Measurements from ENCODE around the gene SETBP1.
"Not testable (repeated sequence)": the region's sequence is repeated elsewhere in the genome, so short reads cannot be mapped to it uniquely, and the experiment has no call there.

The SETBP1 gene

DNA sequence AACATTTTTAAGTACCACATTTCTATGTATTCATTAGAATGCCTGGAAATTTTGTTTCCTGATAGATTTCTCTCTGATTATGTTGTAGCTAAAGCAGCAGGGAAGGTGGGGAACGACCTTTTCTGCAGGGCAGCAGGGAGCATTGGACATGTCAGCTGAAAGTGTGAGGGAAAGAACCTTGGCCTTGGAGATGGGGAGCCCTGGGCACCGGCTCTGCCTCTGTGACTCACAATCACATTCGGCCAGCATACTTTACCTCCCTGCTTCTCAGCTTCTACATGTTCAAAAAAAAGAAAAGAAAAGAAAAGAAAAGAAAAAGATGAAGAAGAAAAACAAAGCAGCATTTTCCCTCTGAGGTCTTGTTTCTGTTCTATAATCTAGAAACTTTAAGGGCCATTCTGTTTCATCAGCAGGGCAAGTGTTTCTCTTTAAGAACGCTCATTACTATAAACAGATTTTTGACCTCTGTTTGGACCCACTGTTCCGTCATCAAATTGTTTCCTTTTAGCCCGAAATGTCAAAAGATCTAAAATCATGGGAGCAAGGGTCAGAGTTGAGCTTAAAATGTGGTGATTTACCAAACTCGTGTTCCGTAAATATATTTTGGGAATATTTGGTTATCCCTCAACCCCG is 27.9 kb downstream of the SETBP1 start:
- no peak for DNase-seq

DNA sequence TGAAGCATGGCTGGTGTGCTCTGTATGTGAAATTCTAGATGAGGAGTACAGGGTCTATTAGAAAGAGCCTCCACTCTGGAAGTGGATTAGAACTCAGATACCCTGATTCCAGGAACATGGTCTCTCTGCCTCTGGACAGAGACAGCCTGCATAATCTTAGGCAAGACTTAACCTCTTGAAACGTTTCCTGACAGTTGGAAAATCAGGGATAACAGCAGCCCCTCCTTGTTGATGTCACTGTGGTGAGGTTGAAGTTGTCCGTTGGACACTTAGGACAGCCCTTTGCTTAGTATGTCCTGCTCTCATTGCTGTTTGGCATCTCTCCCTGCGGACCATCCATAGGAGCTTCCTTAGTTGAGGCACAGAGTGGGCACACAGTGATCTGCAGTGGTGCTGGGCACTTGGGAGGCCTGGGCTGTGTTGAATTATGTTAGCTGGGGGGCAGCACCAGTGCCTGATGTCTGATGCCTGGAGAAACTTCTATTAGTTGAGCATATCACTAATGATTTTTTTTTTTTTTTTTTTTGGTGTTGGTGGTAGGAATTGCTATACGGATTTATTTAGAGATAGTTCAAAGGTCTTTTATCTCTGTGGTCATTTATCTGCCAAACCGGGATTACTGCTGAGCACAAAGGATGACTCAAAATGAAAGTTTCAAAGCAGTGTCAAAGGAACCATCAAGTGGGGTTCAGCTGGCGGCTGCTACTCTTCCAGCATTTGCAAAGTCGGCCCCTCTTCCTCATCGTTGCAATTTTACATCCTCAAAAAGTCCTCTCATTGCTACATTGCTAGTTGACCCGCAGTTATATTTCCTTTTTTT is 28.8 kb downstream of the SETBP1 start:
- no peak for DNase-seq

- no peak for DNase-seq
These were observed 30.2 kb downstream of the SETBP1 start for GRCh38 chr18:44710931-44711330.

- no peak for DNase-seq
These were observed 31.3 kb downstream of the SETBP1 start for GRCh38 chr18:44712025-44712424.

DNA sequence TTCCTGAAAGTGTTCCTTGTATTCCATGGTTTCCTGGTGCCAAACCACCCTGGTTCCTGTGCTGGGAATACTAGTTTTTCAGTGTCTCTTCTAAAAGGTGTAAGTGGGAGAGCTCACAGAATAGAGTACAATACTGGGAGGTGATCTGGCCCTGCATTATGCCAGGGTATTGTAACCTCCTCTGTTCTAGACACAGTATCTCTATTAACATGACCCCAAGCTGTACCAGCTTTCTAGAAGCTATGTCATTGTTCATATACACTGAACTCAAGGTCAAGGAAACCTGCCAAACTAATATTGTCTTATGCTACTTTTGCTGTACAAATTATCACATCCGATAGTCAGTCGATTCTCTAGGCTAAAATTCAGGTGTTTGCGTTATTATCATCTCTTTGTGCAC is 32.7 kb downstream of the SETBP1 start:
- no peak for DNase-seq

DNA sequence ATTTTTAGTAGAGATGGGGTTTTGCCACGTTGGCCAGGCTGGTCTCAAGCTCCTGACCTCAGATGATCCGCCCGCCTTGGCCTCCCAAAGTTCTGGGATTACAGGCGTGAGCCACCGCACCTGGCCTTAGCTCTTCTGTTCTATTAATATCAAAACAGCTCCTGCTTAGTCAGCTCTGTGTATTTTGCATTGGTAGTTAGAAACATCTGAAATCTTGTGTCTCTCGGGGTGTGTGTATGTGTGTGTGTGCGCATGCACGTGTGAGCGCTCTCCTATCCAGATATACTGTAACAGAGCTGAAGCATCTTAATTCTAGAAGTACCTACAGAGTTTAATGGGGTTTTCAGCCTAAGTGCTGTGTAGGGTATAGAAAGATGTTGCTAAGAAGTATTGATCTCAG is 33.7 kb downstream of the SETBP1 start:
- DNase-seq, result no peak

DNA sequence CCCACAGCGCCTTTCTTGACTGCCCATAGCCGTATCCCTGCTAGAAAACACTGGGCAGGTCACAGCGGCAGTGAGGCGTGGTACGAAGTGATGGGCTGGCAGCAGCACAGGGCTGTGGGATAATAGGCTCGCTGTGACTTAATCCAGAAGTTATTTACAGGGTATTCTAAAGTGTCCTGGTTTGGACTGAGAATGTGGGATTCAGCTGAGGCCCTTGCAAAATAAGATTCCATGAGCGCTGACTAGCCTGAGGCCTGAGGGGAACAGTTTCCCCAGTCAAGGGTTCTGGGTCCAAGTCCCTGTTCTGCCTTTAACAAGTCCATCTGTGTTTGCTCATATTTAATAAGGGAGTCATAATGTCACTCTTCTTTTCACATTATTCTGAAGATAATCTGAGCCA is 34.6 kb downstream of the SETBP1 start:
- no peak for DNase-seq

- no peak for DNase-seq
These were observed 35.2 kb downstream of the SETBP1 start for GRCh38 chr18:44715842-44716241.

- no peak for DNase-seq
These were observed 36.0 kb downstream of the SETBP1 start for GRCh38 chr18:44716697-44717163.

- DNase-seq, result no peak
These were observed 38.9 kb downstream of the SETBP1 start for GRCh38 chr18:44719519-44720060.

DNA sequence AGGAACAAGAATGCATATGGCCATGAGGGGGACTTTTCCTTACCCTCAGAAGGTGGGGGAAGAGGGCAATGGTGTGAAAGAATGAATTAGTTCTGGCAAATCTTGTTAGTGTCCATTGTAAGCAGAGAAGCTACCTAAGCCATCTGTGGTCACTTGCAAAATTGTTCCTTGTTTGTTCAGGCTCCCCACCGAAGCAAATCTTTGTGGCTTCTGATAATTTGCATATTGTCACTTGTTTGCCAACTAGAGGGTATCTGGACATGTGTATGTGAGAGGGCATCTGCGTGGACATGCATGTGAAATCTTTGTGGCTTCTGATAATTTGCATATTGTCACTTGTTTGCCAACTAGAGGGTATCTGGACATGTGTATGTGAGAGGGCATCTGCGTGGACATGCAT is 41.1 kb downstream of the SETBP1 start:
- not testable (repeated sequence) for DNase-seq

- no peak for DNase-seq
These were observed 42.7 kb downstream of the SETBP1 start for GRCh38 chr18:44723411-44723810.

DNA sequence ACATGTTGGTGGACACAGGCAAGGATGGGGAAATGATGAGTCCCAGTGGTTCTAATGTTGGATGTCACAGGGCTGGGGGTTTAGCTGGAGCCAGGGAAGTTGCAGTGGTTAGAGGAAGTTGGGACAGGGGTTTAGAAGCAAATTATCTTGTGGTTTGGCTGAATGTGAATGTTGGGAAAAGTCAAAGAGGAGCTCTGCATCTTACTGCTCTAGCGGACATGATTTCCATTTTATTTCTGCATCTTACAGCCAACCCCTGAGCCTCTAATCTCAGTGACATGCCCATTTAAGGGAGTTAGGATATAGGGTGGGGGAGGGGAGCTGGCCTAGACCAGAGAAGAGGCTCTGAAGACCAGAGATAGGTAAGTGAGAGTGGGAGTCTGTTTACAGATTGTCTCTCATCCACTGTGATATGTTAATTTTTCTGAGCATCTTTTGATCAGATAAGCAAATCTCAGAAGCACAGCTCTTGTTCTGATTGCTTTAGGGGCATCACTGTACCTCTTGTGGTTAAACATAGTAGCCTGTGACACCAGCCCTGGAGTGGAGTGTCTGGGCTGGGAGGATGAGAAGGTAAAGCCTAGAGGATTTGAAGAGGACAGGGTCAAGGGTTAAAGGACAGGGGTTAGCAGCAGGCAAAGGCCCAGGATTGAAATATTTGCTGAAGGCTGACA is 43.6 kb downstream of the SETBP1 start:
- no peak for DNase-seq

GRCh38 chr18:44725300-44726058 is 44.8 kb downstream of the SETBP1 start:
- no peak for DNase-seq

- DNase-seq, result no peak
These were observed 45.4 kb downstream of the SETBP1 start for GRCh38 chr18:44726059-44726421.

DNA sequence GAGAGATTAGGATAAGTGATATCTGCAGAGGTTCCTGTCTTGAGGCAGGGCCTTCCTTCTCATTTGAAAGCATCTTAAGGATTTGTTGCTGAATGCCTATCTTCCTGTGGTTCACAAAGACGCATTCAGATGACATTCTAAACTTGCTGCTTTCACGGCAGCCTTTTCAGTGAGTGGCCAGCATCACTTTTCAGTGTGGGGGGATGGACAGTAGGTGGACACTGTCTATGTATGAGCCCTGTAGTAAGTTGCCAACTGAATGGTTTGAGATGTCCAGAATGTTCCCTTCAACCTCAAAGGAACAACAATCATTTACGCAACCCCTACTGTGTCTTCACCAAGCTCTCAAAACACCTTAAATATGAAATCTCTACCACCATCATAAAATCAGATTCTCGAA is 46.6 kb downstream of the SETBP1 start:
- DNase-seq, result no peak

DNA sequence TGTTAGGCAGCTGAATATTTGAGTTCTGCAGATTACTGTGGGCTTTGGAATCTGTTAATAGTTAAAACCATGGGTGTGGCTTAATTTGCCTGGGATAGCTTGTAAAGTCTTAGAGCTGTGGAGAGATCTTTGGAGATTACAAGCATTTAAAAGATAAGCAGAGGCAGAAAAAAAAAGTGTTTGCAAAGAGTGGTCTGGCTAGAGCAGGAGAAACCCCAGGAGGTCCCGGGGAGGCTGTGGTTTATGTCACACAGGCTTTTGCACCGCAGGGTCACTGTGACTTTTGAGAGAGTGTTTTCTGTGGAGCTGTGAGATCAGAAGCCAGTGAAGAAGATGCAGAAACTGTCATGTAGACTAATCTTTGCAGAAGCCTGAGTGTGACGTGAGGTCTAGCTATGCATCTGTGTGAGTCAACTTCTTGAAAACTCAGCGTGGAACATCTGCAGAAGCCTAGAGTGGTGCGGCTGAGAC is 49.0 kb downstream of the SETBP1 start:
- no peak for DNase-seq

DNA sequence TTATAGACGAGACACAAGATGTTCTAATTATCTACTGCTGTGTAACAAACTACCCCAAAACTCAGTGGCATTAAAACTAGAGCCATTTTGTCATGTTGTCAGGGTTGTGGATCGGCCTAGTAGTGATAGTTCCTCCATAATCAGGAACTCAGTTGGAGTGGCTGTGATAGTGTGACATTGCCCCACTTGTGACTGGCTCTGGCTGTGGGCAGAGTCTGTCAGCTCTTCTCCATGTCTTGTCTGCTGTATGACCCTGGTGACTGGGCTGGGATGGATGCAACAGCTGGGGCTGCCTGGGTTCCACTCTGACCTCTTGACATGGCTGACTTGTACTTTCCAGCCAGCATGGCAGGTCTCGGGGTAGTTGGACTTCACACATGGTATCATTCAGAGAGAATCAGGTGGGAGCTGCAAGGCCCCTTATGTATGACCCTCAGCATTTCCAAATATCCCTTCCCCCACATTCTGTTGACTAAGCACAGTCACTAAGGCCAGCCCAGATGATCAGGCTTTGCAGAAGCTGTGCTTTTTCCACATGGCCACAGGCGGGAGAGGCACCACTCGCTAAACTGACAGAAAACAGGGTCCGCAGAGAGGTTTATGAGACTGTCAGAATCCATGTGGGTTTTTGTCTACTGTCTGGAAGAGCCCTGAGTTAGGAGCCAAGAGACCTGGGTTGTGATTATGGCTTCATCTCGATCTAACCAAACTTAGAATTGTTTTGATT is 50.3 kb downstream of the SETBP1 start:
- no peak for DNase-seq

- no peak for DNase-seq
These were observed 51.0 kb downstream of the SETBP1 start for GRCh38 chr18:44731530-44732237.

GRCh38 chr18:44732238-44732563 is 51.5 kb downstream of the SETBP1 start:
- DNase-seq, result no peak

DNA sequence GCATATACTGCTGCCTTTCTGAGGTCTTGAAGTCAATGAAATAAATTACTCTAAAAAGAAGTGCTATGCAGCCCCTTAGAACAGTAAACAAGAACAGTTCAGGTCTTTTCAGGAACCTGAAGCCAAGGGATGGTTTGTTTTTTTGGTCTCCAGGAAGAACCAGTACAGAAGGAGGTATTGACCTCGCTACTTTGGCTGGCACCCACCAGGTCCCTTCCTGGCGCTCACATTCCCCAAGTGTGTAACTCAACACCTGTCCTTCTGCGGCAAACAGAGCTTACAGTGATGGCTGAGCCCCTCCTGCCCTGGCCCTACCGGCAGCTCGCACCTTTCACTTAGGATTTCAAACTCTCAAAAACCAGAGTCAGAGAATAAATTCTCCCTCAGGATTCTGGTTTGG is 51.9 kb downstream of the SETBP1 start:
- no peak for DNase-seq
